Muscle of leg (tissue), 11 donors: ENCODE results near the gene COX4I1. TPM values are rescaled to one million over a fixed set of nuclear protein-coding genes. Genes with fewer than 3 reads are reported as not detected.

Experiments
- DNase-seq: peaks from one replicate; pipeline ENCODE4 v3.0.0; 2013
- H3K27ac ChIP-seq: one replicate; pipeline ENCODE4 v1.5.1; 2013; ENCODE audit warnings: mild to moderate bottlenecking, low read length, control low read depth
- H3K27me3 ChIP-seq: one replicate; pipeline ENCODE4 v1.6.1; 2013; ENCODE audit warnings: low read length; ENCODE audit not compliant: control insufficient read depth, insufficient read depth
- H3K36me3 ChIP-seq: one replicate; pipeline ENCODE4 v1.6.1; 2013; ENCODE audit warnings: low read length; ENCODE audit not compliant: control insufficient read depth, insufficient read depth
- H3K4me1 ChIP-seq: one replicate; pipeline ENCODE4 v1.6.1; 2013; ENCODE audit warnings: low read length; ENCODE audit not compliant: control insufficient read depth, insufficient read depth
- H3K4me3 ChIP-seq: one replicate; pipeline ENCODE4 v1.5.1; 2013; ENCODE audit warnings: low read length, control low read depth
- H3K9me3 ChIP-seq: replicated peaks from 2 replicates; pipeline ENCODE4 v1.6.1; 2013; ENCODE audit warnings: low read depth, low read length; ENCODE audit not compliant: control insufficient read depth
- WGBS: methylation state at CpG from one replicate; pipeline ENCODE4 v1.1.5; 2013; ENCODE audit warnings: missing lambda C conversion rate; ENCODE audit not compliant: insufficient coverage; 5-methylcytosine and 5-hydroxymethylcytosine counted together
- polyA plus RNA-seq, 8 donors: library from polyadenylated mRNA; unstranded; fragments of 120-200 nt; gene quantifications; one replicate each; pipeline versions ENCODE4 v1.2.1 to v1.2.3, GENCODE V29; 2013; ENCODE audit warnings: inconsistent platforms in 1 of 8, low replicate concordance in 1 of 8; ENCODE audit not compliant: insufficient read length in 8 of 8, insufficient read depth in 1 of 8
- total RNA-seq: library from RNA; stranded (reverse); fragments of 120-200 nt; gene quantifications from one replicate; pipeline ENCODE4 v1.2.4, GENCODE V29; 2013

The COX4I1 gene
- total and polyA plus RNA-seq, 9 donors = 440 to 555 (median 479) TPM

GRCh38 chr16:85793662-85794298 lies 5.7 kb upstream of the COX4I1 start:
- Histone ChIP-seq H3K4me1 (peaks cover 7% of the 10 kb centered on the region), H3K27ac (no peak overlapping the region), H3K4me3 (no peak overlapping the region), H3K36me3 (peaks cover 44% of the 10 kb centered on the region), H3K9me3 (peaks cover 4% of the 10 kb centered on the region), H3K27me3 (no peaks in the 10 kb centered on the region)
- no peak for DNase-seq
- WGBS = no CpG with 5 or more reads among the region's 5 CpGs

GRCh38 chr16:85794696-85795095 lies 4.8 kb upstream of the COX4I1 start:
- H3K4me1 ChIP-seq = peaks cover 8% of the 10 kb centered on the region
- peaks cover 4% of the 10 kb centered on the region for H3K9me3 ChIP-seq
- WGBS = 87% methylated on average over 3 of the region's 8 CpGs
- no peak for DNase-seq
- no peak overlapping the region for H3K4me3 ChIP-seq
- no peak overlapping the region for H3K27ac ChIP-seq
- no peaks in the 10 kb centered on the region for H3K27me3 ChIP-seq
- peaks cover 41% of the 10 kb centered on the region for H3K36me3 ChIP-seq

- H3K36me3 ChIP-seq = peaks cover 39% of the 10 kb centered on the region
- H3K27me3 ChIP-seq = no peaks in the 10 kb centered on the region
- peaks cover 16% of the 10 kb centered on the region for H3K4me1 ChIP-seq
- H3K27ac ChIP-seq = no peak overlapping the region
- H3K4me3 ChIP-seq = no peak overlapping the region
- DNase-seq = no peak
- peaks cover 4% of the 10 kb centered on the region for H3K9me3 ChIP-seq
- 98% methylated on average over 4 of the region's 6 CpGs for WGBS
Observed at GRCh38 chr16:85796152-85796551, 3.3 kb upstream of the COX4I1 start.

DNA sequence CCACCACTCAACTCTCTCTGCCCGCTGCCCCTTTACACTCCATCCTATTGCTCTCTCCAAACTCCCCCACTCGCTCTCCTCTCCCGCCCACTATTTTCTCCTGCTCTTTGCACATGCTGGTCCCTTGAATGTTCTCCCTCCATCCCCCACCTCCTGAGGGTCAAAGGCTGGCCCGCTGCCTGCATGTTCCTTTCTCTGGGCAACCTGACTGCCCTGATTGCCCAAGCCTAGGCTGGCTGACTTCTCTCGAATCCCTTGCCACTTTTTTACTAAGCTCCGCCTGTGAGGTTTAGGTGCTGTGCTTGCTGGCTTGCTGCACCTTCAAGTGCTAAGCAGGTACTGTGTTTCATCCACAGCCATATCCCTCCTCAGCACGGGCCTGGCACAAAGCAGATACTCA lies 2.9 kb upstream of the COX4I1 start:
- Histone ChIP-seq H3K9me3 (peaks cover 2% of the 10 kb centered on the region), H3K36me3 (peaks cover 40% of the 10 kb centered on the region), H3K27ac (no peak overlapping the region), H3K4me3 (no peak overlapping the region), H3K27me3 (no peaks in the 10 kb centered on the region), H3K4me1 (peaks cover 16% of the 10 kb centered on the region)
- no peak for DNase-seq
- WGBS = 81% methylated on average over 5 of the region's 7 CpGs

DNA sequence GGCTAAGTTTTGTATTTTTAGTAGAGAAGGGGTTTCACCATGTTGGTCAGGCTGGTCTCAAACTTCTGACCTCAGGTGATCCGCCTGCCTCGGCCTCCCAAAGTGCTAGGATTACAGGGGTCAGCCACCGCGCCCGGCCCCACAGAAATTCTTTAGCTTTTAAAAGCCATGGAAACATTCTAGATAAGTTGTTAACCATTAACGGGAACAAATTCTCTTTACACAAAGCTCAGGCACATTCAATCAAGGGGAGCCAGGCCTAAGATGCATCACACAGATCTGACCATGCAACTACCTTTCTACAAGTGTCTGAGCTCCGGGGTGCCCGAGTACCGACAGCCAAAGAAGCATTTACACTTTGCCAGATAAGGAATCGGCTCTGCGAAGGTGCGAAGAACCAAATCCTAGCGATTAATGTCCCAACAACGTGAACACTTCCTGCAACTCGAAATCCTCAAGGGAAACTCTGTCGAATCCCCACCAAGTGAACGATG lies 1.2 kb upstream of the COX4I1 start:
- no peaks in the 10 kb centered on the region for H3K27me3 ChIP-seq
- WGBS = 14% methylated on average over 12 of the region's 17 CpGs
- H3K4me1 ChIP-seq = peaks cover 16% of the 10 kb centered on the region
- peaks cover 38% of the 10 kb centered on the region for H3K36me3 ChIP-seq
- H3K27ac ChIP-seq = peak overlapping the region; percentile 29
- no peak for DNase-seq
- no peaks in the 10 kb centered on the region for H3K9me3 ChIP-seq
- H3K4me3 ChIP-seq = peak overlapping the region; percentile 93

DNA sequence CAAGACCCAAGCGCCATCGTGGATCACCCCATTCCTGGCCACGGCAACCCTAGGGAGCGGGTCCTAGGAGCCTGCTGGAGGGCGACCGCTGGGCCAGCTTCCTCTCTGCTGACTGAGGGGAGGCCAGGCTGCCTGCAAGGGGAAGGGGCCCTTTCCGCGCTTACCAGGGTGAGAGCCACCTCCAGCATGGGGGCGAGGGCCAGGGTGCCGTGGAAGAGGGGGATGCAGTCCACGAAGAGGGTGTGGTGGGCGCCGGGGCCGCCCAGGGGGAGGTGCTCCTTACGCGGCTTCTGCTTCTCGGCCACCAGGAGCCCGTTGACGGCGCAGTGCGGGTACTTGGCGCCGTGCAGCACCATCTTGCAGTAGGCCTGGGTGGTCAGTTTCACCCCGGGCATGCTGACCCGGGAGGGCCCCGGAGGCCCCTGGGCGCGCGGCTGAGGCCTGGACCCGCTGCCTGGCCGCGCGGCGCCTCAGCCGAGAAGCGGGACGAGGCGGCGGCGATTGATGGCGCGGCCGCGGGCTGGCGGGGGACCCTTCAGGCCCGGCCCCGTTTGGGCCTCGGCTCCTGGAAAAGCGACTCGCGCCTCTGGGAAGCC lies 496 bp upstream of the COX4I1 start:
- Histone ChIP-seq H3K27me3 (no peaks in the 10 kb centered on the region), H3K9me3 (no peaks in the 10 kb centered on the region), H3K36me3 (peaks cover 42% of the 10 kb centered on the region), H3K27ac (peak overlapping the region; percentile 29), H3K4me1 (peaks cover 16% of the 10 kb centered on the region), H3K4me3 (peak overlapping the region; percentile 93)
- WGBS = 0% methylated on average over 45 of the region's 51 CpGs
- DNase-seq = peak; percentile 20

DNA sequence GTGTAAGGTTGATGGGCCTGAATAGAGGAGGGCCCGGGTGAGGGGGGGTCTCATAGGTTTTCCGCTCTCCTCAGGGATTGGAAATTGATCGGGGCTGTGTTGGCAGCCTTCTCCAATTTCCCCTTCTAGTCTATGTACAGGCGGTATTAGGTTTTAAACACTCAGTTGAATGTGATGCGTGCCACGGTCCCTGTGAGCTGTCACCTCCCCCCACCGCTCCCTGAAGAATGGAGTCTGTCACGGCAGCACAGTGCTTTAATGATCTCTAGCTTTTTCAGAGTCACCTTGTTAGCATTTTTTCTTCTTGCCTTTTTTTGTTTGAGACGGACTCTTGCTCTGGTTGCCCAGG lies 800 bp downstream of the COX4I1 start:
- peak overlapping the region; percentile 93 for H3K4me3 ChIP-seq
- H3K9me3 ChIP-seq = no peaks in the 10 kb centered on the region
- peak overlapping the region; percentile 79 for H3K27ac ChIP-seq
- no peaks in the 10 kb centered on the region for H3K27me3 ChIP-seq
- H3K4me1 ChIP-seq = peaks cover 16% of the 10 kb centered on the region
- DNase-seq = no peak
- 7% methylated on average over 5 of the region's 9 CpGs for WGBS
- H3K36me3 ChIP-seq = peaks cover 49% of the 10 kb centered on the region

GRCh38 chr16:85803570-85803969 lies 4.1 kb downstream of the COX4I1 start:
- no peak overlapping the region for H3K4me3 ChIP-seq
- no peak for DNase-seq
- no peaks in the 10 kb centered on the region for H3K27me3 ChIP-seq
- no peaks in the 10 kb centered on the region for H3K9me3 ChIP-seq
- peaks cover 51% of the 10 kb centered on the region for H3K36me3 ChIP-seq
- H3K27ac ChIP-seq = no peak overlapping the region
- 71% methylated on average over 9 of the region's 14 CpGs for WGBS
- peaks cover 11% of the 10 kb centered on the region for H3K4me1 ChIP-seq

DNA sequence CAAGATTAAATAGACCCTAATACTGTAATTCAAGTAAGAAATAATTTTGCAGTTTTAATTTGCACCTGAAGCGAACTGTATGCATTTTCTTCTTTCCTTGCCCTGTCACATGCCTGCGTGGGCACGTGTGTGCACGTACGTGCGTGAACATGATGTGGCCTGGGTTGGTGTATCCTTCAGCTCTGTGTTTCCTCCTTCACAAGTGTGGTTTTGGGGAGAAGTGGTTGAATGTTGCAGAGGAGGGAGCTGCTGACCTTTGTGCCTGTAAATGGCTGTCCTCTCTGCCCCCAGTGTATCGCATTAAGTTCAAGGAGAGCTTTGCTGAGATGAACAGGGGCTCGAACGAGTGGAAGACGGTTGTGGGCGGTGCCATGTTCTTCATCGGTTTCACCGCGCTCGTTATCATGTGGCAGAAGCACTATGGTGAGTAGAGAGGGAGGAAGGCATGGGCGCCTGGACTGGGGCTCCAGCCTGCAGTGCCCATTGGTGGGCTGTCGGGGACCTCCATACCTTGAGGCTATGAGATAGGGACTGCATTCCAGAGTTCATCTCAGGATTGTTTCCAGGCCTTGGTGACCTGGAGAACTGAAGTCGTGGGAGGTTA lies 6.0 kb downstream of the COX4I1 start:
- 94% methylated on average over 11 of the region's 18 CpGs for WGBS
- H3K36me3 ChIP-seq = peaks cover 51% of the 10 kb centered on the region

GRCh38 chr16:85806539-85806938 lies 7.0 kb downstream of the COX4I1 start:
- no peak for DNase-seq
- H3K4me3 ChIP-seq = no peak overlapping the region
- H3K27me3 ChIP-seq = peaks cover 13% of the 10 kb centered on the region
- no peaks in the 10 kb centered on the region for H3K4me1 ChIP-seq
- H3K36me3 ChIP-seq = peaks cover 46% of the 10 kb centered on the region
- no peak overlapping the region for H3K27ac ChIP-seq
- WGBS = 96% methylated on average over 11 of the region's 11 CpGs
- no peaks in the 10 kb centered on the region for H3K9me3 ChIP-seq

More for the DNA sequence above, 6.0 kb downstream of the COX4I1 start:
- no peak overlapping the region for H3K4me3 ChIP-seq
- no peak overlapping the region for H3K27ac ChIP-seq
- peaks cover 3% of the 10 kb centered on the region for H3K4me1 ChIP-seq
- H3K9me3 ChIP-seq = no peaks in the 10 kb centered on the region
- peaks cover 5% of the 10 kb centered on the region for H3K27me3 ChIP-seq
- no peak for DNase-seq
